ENCODE results near the gene CEMP1.
A peak's percentile ranks its signal among the peaks of the same experiment; 100 is the strongest.

CEMP1 gene

GRCh38 chr16:2515180-2515851 lies 15.9 kb downstream of the CEMP1 start:
- no peak for FAIRE-seq
- no peak for TF ChIP-seq CTCF (IDR thresholded peaks at IDR 0.05; ENCODE audit: insufficient read depth, missing control alignments)

GRCh38 chr16:2514333-2515179 lies 16.7 kb downstream of the CEMP1 start:
- FAIRE-seq = no peak
- TF ChIP-seq CTCF (IDR thresholded peaks at IDR 0.05; ENCODE audit: insufficient read depth, missing control alignments) = no peak

More at GRCh38 chr16:2515180-2515851, 15.9 kb downstream of the CEMP1 start:
- no peak for DNase-seq (ENCODE audit: insufficient read length, low spot score)

GRCh38 chr16:2513405-2514332 lies 17.5 kb downstream of the CEMP1 start, which contains the start of gene ATP6V0C:
Gene ATP6V0C, plus strand, starts transcription at chr16:2513952. Its CDS starts 152 bp downstream, at chr16:2514104.
- DNase-seq (ENCODE audit: insufficient read length, low spot score) (peak; percentile 99), FAIRE-seq (no peak)
- TF ChIP-seq CTCF (IDR thresholded peaks at IDR 0.05; ENCODE audit: insufficient read depth, missing control alignments) = no peak

More at GRCh38 chr16:2514333-2515179, 16.7 kb downstream of the CEMP1 start:
- DNase-seq (ENCODE audit: insufficient read length, low spot score) = no peak

GRCh38 chr16:2512735-2513404 lies 18.3 kb downstream of the CEMP1 start:
- no peak for TF ChIP-seq CTCF (IDR thresholded peaks at IDR 0.05; ENCODE audit: insufficient read depth, missing control alignments)
- no peak for DNase-seq (ENCODE audit: insufficient read length, low spot score)
- FAIRE-seq = no peak

GRCh38 chr16:2511996-2512734 lies 19.0 kb downstream of the CEMP1 start:
- TF ChIP-seq CTCF (IDR thresholded peaks at IDR 0.05; ENCODE audit: insufficient read depth, missing control alignments) = no peak
- no peak for FAIRE-seq
- no peak for DNase-seq (ENCODE audit: insufficient read length, low spot score)
